ENCODE data around the gene PHLPP1.
"Not testable (repeated sequence)": the region's sequence is repeated elsewhere in the genome, so short reads cannot be mapped to it uniquely, and the experiment has no call there.

PHLPP1 gene

GRCh38 chr18:62688743-62689317 is 26.5 kb upstream of the PHLPP1 start:
- H3K4me3 ChIP-seq (ENCODE audit: control insufficient read depth, low read depth, low read length) = no peak overlapping the region
- no peak for TF ChIP-seq CTCF (conservative IDR thresholded peaks at IDR 0.05; ENCODE audit: control insufficient read depth, insufficient read depth, low read depth, low read length)
- no peak for DNase-seq (ENCODE audit: low read depth)

GRCh38 chr18:62690236-62690815 is 25.0 kb upstream of the PHLPP1 start:
- DNase-seq (ENCODE audit: low read depth) = no peak
- H3K4me3 ChIP-seq (ENCODE audit: control insufficient read depth, low read depth, low read length) = no peak overlapping the region
- TF ChIP-seq CTCF (conservative IDR thresholded peaks at IDR 0.05; ENCODE audit: control insufficient read depth, insufficient read depth, low read depth, low read length) = no peak

GRCh38 chr18:62693659-62694058 is 21.7 kb upstream of the PHLPP1 start:
- no peak for DNase-seq (ENCODE audit: low read depth)
- no peak for TF ChIP-seq CTCF (conservative IDR thresholded peaks at IDR 0.05; ENCODE audit: control insufficient read depth, insufficient read depth, low read depth, low read length)
- no peak overlapping the region for H3K4me3 ChIP-seq (ENCODE audit: control insufficient read depth, low read depth, low read length)

GRCh38 chr18:62697636-62698035 is 17.7 kb upstream of the PHLPP1 start:
- TF ChIP-seq CTCF (conservative IDR thresholded peaks at IDR 0.05; ENCODE audit: control insufficient read depth, insufficient read depth, low read depth, low read length) = no peak
- no peak for DNase-seq (ENCODE audit: low read depth)
- H3K4me3 ChIP-seq (ENCODE audit: control insufficient read depth, low read depth, low read length) = no peak overlapping the region

- no peak for DNase-seq (ENCODE audit: low read depth)
- no peak for TF ChIP-seq CTCF (conservative IDR thresholded peaks at IDR 0.05; ENCODE audit: control insufficient read depth, insufficient read depth, low read depth, low read length)
These were observed 13.1 kb upstream of the PHLPP1 start for GRCh38 chr18:62702259-62702658.

GRCh38 chr18:62706879-62707278 is 8.5 kb upstream of the PHLPP1 start:
- DNase-seq (ENCODE audit: low read depth); H3K4me3 ChIP-seq (ENCODE audit: control insufficient read depth, low read depth, low read length): not testable (repeated sequence)

More at GRCh38 chr18:62702259-62702658, 13.1 kb upstream of the PHLPP1 start:
- no peak overlapping the region for H3K4me3 ChIP-seq (ENCODE audit: control insufficient read depth, low read depth, low read length)

- DNase-seq (ENCODE audit: low read depth); H3K4me3 ChIP-seq (ENCODE audit: control insufficient read depth, low read depth, low read length): not testable (repeated sequence)
These were observed 5.4 kb upstream of the PHLPP1 start for GRCh38 chr18:62709908-62710307.

GRCh38 chr18:62710417-62710816 is 4.9 kb upstream of the PHLPP1 start:
- peak; percentile 41 for DNase-seq (ENCODE audit: low read depth)
- peak; percentile 3 for TF ChIP-seq CTCF (conservative IDR thresholded peaks at IDR 0.05; ENCODE audit: control insufficient read depth, insufficient read depth, low read depth, low read length)

More at GRCh38 chr18:62710417-62710816, 4.9 kb upstream of the PHLPP1 start:
- H3K4me3 ChIP-seq (ENCODE audit: control insufficient read depth, low read depth, low read length) = no peak overlapping the region

Data from fibroblast of mammary gland (primary cell).